Measurements from ENCODE around the gene DOCK11. TPM values are rescaled to one million over a fixed set of nuclear protein-coding genes. Genes with fewer than 3 reads are reported as not detected.

DOCK11 gene
- total RNA-seq, 1 donor from 2014 or later: 5.8 TPM

DNA sequence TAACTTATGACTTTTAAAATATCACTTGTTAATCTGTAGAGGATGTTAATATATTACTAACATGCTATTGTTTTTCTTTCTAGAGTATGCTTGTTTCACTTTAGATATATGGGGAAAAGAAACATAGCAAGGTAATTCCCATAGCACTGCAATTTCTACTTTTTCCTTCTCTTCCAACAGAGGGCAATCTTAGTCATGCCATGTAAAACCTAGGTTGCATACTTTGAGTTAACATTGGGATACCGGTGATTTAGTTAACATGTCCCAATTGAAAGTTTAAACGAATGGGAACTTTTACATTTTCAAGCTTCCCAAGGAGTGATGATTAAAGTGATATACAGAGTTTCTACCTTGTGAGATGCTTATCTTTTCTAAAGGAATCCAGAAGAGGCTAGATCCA is 142.4 kb downstream of the DOCK11 start:
- Mint-ChIP-seq H3K36me3 (ENCODE audit: insufficient read depth) (peaks cover 8% of the 10 kb centered on the region), H3K4me1 (ENCODE audit: low read depth) (no peaks in the 10 kb centered on the region), H3K4me3 (ENCODE audit: low read depth) (no peak overlapping the region), H3K27ac (no peak overlapping the region), H3K9me3 (ENCODE audit: low read depth) (peaks cover 7% of the 10 kb centered on the region), H3K27me3 (no peaks in the 10 kb centered on the region)
- TF ChIP-seq, protein P1, sequence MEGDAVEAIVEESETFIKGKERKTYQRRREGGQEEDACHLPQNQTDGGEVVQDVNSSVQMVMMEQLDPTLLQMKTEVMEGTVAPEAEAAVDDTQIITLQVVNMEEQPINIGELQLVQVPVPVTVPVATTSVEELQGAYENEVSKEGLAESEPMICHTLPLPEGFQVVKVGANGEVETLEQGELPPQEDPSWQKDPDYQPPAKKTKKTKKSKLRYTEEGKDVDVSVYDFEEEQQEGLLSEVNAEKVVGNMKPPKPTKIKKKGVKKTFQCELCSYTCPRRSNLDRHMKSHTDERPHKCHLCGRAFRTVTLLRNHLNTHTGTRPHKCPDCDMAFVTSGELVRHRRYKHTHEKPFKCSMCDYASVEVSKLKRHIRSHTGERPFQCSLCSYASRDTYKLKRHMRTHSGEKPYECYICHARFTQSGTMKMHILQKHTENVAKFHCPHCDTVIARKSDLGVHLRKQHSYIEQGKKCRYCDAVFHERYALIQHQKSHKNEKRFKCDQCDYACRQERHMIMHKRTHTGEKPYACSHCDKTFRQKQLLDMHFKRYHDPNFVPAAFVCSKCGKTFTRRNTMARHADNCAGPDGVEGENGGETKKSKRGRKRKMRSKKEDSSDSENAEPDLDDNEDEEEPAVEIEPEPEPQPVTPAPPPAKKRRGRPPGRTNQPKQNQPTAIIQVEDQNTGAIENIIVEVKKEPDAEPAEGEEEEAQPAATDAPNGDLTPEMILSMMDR (IDR thresholded peaks at IDR 0.05; ENCODE audit: unreplicated experiment): peak; percentile 31
- no peak for DNase-seq (ENCODE audit: low spot score, unreplicated experiment)

DNA sequence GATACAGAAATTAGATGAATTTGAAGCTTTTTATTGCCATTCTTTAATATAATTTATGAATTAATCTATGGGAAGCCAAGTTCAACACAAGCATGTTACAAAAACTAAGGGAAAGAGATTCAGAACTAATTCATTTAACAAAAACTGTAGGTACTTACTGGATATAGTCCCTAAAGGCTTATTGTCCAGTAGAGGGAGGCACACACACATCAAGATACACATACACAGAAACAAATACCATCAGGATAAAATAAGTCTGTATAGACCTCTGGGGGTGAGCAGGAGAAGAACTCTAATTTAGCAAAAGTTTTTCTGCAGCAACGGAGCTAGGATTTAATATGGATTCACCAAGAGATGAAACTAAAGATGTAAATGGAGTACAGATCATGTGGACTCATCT is 148.8 kb downstream of the DOCK11 start:
- Mint-ChIP-seq H3K4me3 (ENCODE audit: low read depth) (no peak overlapping the region), H3K9me3 (ENCODE audit: low read depth) (peaks cover 10% of the 10 kb centered on the region), H3K36me3 (ENCODE audit: insufficient read depth) (peaks cover 2% of the 10 kb centered on the region), H3K27me3 (no peaks in the 10 kb centered on the region), H3K27ac (no peak overlapping the region), H3K4me1 (ENCODE audit: low read depth) (no peaks in the 10 kb centered on the region)
- TF ChIP-seq, protein P1 (IDR thresholded peaks at IDR 0.05; ENCODE audit: unreplicated experiment): peak; percentile 47
- no peak for DNase-seq (ENCODE audit: low spot score, unreplicated experiment)

DNA sequence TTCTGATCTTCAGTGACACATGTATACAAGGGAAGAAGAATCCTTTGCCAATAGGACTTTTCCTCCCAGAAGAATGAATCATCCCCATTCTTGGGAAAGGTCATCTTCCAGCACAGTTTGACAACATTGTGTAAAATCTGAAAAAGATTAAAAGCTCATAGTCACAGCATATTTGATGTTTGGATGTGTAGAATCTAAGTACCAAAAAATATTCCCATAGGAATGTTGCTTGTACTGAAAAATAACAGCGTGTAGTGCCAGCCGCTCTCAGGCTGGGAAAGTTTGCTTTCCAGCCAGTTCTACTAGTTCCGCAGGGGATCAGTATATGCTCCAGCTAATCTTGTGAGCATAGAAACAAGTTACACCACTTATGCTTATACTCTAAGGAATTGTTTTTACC is 157.1 kb downstream of the DOCK11 start:
- TF ChIP-seq, protein P1 (IDR thresholded peaks at IDR 0.05; ENCODE audit: unreplicated experiment): no peak
- H3K27me3 Mint-ChIP-seq: no peaks in the 10 kb centered on the region
- H3K36me3 Mint-ChIP-seq (ENCODE audit: insufficient read depth): no peaks in the 10 kb centered on the region
- H3K27ac Mint-ChIP-seq: no peak overlapping the region
- no peak overlapping the region for H3K4me3 Mint-ChIP-seq (ENCODE audit: low read depth)
- H3K4me1 Mint-ChIP-seq (ENCODE audit: low read depth): peaks cover 4% of the 10 kb centered on the region
- no peak for DNase-seq (ENCODE audit: low spot score, unreplicated experiment)
- peaks cover 9% of the 10 kb centered on the region for H3K9me3 Mint-ChIP-seq (ENCODE audit: low read depth)

DNA sequence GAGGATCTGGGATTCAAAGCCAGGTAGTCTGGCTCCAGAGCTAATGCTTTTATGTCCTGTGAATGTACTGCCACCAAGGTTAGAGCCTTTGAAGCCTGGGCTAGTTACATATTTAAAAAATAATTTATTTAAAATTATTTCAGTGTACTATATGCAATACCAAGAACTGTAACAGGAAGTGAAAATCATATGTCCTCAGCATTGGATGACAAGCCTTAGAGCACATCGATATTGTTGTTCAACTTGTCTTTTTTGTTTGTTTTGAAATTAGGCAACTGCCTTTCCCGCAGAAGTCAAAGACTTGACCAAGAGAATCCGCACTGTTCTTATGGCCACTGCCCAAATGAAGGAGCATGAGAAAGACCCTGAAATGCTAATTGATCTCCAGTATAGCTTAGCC is 158.7 kb downstream of the DOCK11 start:
- peaks cover 3% of the 10 kb centered on the region for H3K36me3 Mint-ChIP-seq (ENCODE audit: insufficient read depth)
- DNase-seq (ENCODE audit: low spot score, unreplicated experiment): no peak
- no peak overlapping the region for H3K4me3 Mint-ChIP-seq (ENCODE audit: low read depth)
- peaks cover 11% of the 10 kb centered on the region for H3K9me3 Mint-ChIP-seq (ENCODE audit: low read depth)
- H3K27me3 Mint-ChIP-seq: no peaks in the 10 kb centered on the region
- TF ChIP-seq, protein P1 (IDR thresholded peaks at IDR 0.05; ENCODE audit: unreplicated experiment): no peak
- H3K4me1 Mint-ChIP-seq (ENCODE audit: low read depth): peaks cover 4% of the 10 kb centered on the region
- H3K27ac Mint-ChIP-seq: no peak overlapping the region

DNA sequence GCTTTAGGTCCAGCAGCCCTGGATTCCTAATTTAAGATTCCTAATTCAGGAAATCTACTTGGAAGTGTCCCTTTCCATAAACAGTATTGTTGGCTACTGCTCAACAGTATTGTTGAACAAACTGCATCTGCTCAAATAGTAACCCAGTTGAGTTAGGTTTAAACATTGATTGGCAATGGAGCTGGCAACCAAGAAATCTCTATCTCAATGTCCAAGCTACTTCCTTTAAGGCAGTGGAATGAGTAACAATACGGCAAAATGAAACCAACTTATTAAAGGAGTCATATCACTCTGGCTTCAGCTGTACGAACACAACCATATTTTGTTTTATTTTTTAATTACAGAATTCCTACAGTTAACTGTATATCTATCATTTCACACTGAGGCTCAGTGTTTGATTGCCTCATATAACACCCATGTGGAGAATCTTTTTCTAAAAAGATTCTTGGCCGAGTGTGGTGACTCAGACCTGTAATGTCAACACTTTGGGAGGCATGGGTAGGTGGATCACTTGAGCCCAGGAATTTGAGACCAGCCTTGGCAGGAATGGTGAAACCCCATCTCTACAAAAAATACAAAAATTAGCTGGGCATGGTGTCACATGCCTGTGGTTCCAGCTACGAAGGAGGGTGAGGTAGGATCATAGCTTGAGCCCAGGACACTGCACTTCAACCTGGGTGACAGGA is 160.1 kb downstream of the DOCK11 start:
- no peak for DNase-seq (ENCODE audit: low spot score, unreplicated experiment)
- H3K4me3 Mint-ChIP-seq (ENCODE audit: low read depth): no peak overlapping the region
- H3K4me1 Mint-ChIP-seq (ENCODE audit: low read depth): peaks cover 4% of the 10 kb centered on the region
- no peak overlapping the region for H3K27ac Mint-ChIP-seq
- H3K9me3 Mint-ChIP-seq (ENCODE audit: low read depth): peaks cover 18% of the 10 kb centered on the region
- TF ChIP-seq, protein P1 (IDR thresholded peaks at IDR 0.05; ENCODE audit: unreplicated experiment): no peak
- H3K27me3 Mint-ChIP-seq: no peaks in the 10 kb centered on the region
- peaks cover 3% of the 10 kb centered on the region for H3K36me3 Mint-ChIP-seq (ENCODE audit: insufficient read depth)

Measured in progenitor cell of endocrine pancreas (in vitro differentiated cells).